Measurements from ENCODE around the gene PMP22. TPM values are rescaled to one million over a fixed set of nuclear protein-coding genes. Genes with fewer than 3 reads are reported as not detected.

PMP22 gene
- total RNA-seq, 2 experiments from 2014 or later = not detected

DNA sequence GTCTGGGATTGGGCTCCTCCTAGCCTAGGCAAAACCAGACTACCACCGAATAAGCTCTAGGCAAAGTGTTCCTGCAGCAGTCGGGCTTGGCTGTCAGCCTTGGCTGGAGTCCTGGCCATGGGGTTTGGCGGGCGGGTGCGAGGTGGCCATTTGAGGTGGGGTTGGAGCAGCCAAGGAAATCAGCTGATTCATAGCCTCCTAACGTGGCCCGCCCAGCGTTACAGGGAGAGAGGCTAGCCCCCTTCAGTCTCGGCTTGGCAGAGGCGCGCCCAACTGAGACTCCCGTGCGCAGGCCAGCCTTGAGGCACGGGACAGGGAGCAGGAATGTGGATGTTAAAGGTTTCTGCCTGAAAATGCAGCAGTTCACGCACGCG lies 1.9 kb downstream of the PMP22 start:
- no peak overlapping the region for H3K27ac Mint-ChIP-seq
- POLR2A ChIA-PET = no interaction called here
- H3K4me1 Mint-ChIP-seq (ENCODE audit: low read depth) = peaks cover 6% of the 10 kb centered on the region
- CTCF ChIA-PET = no interaction called here
- H3K27me3 Mint-ChIP-seq = peaks cover 84% of the 10 kb centered on the region
- Histone ChIP-seq H3K9me3 (ENCODE audit: control insufficient read depth in 1 of 2, insufficient read depth in 1 of 2, low read length in 2 of 2) (peaks cover 0 to 10% of the 10 kb centered on the region in 2 experiments), H3K27ac (ENCODE audit: low read depth in 1 of 2, low read length in 2 of 2) (no peak overlapping the region), H3K4me3 (ENCODE audit: low read length) (no peak overlapping the region), H3K36me3 (ENCODE audit: insufficient read depth, low read length) (no peaks in the 10 kb centered on the region), H3K4me1 (ENCODE audit: insufficient read depth, low read length) (peaks cover 19% of the 10 kb centered on the region), H3K27me3 (ENCODE audit: control insufficient read depth in 1 of 2, insufficient read depth in 2 of 2, low read length in 2 of 2) (peaks cover 57 to 58% of the 10 kb centered on the region in 2 experiments)
- intact Hi-C loops (cut with DNase I, micrococcal nuclease) = no loop called here
- no peak overlapping the region for H3K4me3 Mint-ChIP-seq
- no peaks in the 10 kb centered on the region for H3K9me3 Mint-ChIP-seq
- TF ChIP-seq, protein P1, sequence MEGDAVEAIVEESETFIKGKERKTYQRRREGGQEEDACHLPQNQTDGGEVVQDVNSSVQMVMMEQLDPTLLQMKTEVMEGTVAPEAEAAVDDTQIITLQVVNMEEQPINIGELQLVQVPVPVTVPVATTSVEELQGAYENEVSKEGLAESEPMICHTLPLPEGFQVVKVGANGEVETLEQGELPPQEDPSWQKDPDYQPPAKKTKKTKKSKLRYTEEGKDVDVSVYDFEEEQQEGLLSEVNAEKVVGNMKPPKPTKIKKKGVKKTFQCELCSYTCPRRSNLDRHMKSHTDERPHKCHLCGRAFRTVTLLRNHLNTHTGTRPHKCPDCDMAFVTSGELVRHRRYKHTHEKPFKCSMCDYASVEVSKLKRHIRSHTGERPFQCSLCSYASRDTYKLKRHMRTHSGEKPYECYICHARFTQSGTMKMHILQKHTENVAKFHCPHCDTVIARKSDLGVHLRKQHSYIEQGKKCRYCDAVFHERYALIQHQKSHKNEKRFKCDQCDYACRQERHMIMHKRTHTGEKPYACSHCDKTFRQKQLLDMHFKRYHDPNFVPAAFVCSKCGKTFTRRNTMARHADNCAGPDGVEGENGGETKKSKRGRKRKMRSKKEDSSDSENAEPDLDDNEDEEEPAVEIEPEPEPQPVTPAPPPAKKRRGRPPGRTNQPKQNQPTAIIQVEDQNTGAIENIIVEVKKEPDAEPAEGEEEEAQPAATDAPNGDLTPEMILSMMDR (IDR thresholded peaks at IDR 0.05) = no peak
- H3K36me3 Mint-ChIP-seq (ENCODE audit: low read depth) = no peaks in the 10 kb centered on the region
- ATAC-seq (ENCODE audit: poor library complexity) (no peak), DNase-seq (no peak)

- Histone ChIP-seq H3K27ac (ENCODE audit: low read depth in 1 of 2, low read length in 2 of 2) (no peak overlapping the region), H3K4me1 (ENCODE audit: insufficient read depth, low read length) (peaks cover 19% of the 10 kb centered on the region), H3K9me3 (ENCODE audit: control insufficient read depth in 1 of 2, insufficient read depth in 1 of 2, low read length in 2 of 2) (peaks cover 0 to 10% of the 10 kb centered on the region in 2 experiments), H3K4me3 (ENCODE audit: low read length) (no peak overlapping the region), H3K27me3 (ENCODE audit: control insufficient read depth in 1 of 2, insufficient read depth in 2 of 2, low read length in 2 of 2) (peaks cover 52 to 58% of the 10 kb centered on the region in 2 experiments), H3K36me3 (ENCODE audit: insufficient read depth, low read length) (no peaks in the 10 kb centered on the region)
- H3K36me3 Mint-ChIP-seq (ENCODE audit: low read depth) = no peaks in the 10 kb centered on the region
- DNase-seq (peak in 2 of 14 experiments; percentile 21 to 30), ATAC-seq (ENCODE audit: poor library complexity) (no peak)
- intact Hi-C loops (cut with DNase I, micrococcal nuclease) = no loop called here
- H3K4me1 Mint-ChIP-seq (ENCODE audit: low read depth) = peaks cover 11% of the 10 kb centered on the region
- ChIA-PET CTCF (no interaction called here), POLR2A (no interaction called here)
- peaks cover 85% of the 10 kb centered on the region for H3K27me3 Mint-ChIP-seq
- TF ChIP-seq, protein P1 (IDR thresholded peaks at IDR 0.05) = no peak
- no peaks in the 10 kb centered on the region for H3K9me3 Mint-ChIP-seq
- H3K27ac Mint-ChIP-seq = no peak overlapping the region
- H3K4me3 Mint-ChIP-seq = no peak overlapping the region
Measured at GRCh38 chr17:15262291-15263205, 2.6 kb downstream of the PMP22 start.

DNA sequence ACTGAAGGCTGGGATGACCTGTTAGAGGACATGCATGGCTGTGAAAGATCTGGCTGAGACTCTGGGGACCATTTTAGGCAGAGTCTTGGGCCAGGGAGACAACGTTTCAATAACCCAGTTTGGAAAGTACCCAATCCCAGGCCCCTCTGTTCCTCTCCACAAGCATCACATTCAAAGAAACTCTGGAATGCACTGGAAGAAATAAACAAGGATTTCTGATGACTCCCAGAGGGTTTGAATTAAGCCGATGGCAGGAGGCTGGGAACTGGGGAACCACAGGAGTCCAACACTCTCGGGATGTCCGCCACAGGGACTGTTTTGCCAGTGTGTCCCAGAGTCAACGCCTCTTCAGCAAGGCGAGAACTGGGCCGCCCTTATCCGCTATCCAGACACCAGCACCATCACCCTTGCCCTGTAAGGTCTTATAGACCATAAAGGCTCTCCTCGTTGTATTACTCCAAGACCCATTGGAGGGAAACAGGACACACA lies 3.3 kb downstream of the PMP22 start:
- POLR2A ChIA-PET = no interaction called here
- TF ChIP-seq, protein P1 (IDR thresholded peaks at IDR 0.05) = no peak
- CTCF ChIA-PET = no interaction called here
- no peak overlapping the region for H3K27ac Mint-ChIP-seq
- intact Hi-C loops (cut with DNase I, micrococcal nuclease) = no loop called here
- H3K36me3 ChIP-seq (ENCODE audit: insufficient read depth, low read length) = no peaks in the 10 kb centered on the region
- H3K27ac ChIP-seq (ENCODE audit: low read depth in 1 of 2, low read length in 2 of 2) = no peak overlapping the region
- H3K4me1 Mint-ChIP-seq (ENCODE audit: low read depth) = peaks cover 16% of the 10 kb centered on the region
- no peak for ATAC-seq (ENCODE audit: poor library complexity)
- H3K4me1 ChIP-seq (ENCODE audit: insufficient read depth, low read length) = peaks cover 26% of the 10 kb centered on the region
- peaks cover 0 to 10% of the 10 kb centered on the region in 2 experiments for H3K9me3 ChIP-seq (ENCODE audit: control insufficient read depth in 1 of 2, insufficient read depth in 1 of 2, low read length in 2 of 2)
- no peaks in the 10 kb centered on the region for H3K9me3 Mint-ChIP-seq
- H3K36me3 Mint-ChIP-seq (ENCODE audit: low read depth) = no peaks in the 10 kb centered on the region
- H3K4me3 ChIP-seq (ENCODE audit: low read length) = no peak overlapping the region
- H3K27me3 ChIP-seq (ENCODE audit: control insufficient read depth in 1 of 2, insufficient read depth in 2 of 2, low read length in 2 of 2) = peaks cover 52 to 65% of the 10 kb centered on the region in 2 experiments
- no peak overlapping the region for H3K4me3 Mint-ChIP-seq
- no peak for DNase-seq
- peaks cover 85% of the 10 kb centered on the region for H3K27me3 Mint-ChIP-seq

Measured in CD4-positive, alpha-beta T cell (primary cell).